H1 (cell line): ENCODE data around the gene NBL1. TPM values are rescaled to one million over a fixed set of nuclear protein-coding genes. Genes with fewer than 3 reads are reported as not detected.
A peak's percentile ranks its signal among the peaks of the same experiment; 100 is the strongest.

Experiments
- CTCF ChIA-PET: fragments of 300-600 bp; sonication (Branson Sonifier 250); formaldehyde crosslinking; loops from one replicate; lab custom pipeline; 2021; ENCODE audit not compliant: partially characterized antibody; lab: Charles Lee
- POLR2A ChIA-PET: fragments of 300-600 bp; sonication (Branson Sonifier 250); formaldehyde crosslinking; loops from one replicate; lab custom pipeline; 2021; ENCODE audit warnings: inconsistent platforms; ENCODE audit not compliant: partially characterized antibody; lab: Charles Lee
- DNase-seq, 2 experiments: peaks; one replicate each; pipeline versions ENCODE4 v3.0.0 to v3.0.0-alpha.2; 2010 to 2022; ENCODE audit warnings: low spot score in 2 of 2, low read depth in 1 of 2, mixed read lengths in 1 of 2
- FAIRE-seq: peaks from 2 replicates; lab custom pipeline; 2011; peaks lifted over from hg19 to GRCh38; lab: Jason Lieb, UNC
- H2AFZ ChIP-seq: 2 replicates; pipeline ENCODE4 v1.8.1; 2012; ENCODE audit warnings: low read length, inconsistent platforms
- H2AK5ac ChIP-seq: 2 replicates; pipeline ENCODE4 v1.6.1; 2013; ENCODE audit warnings: low read depth, low read length
- H2BK120ac ChIP-seq: replicated peaks from 2 replicates; pipeline ENCODE3; 2013; ENCODE audit warnings: low read depth, low read length, inconsistent platforms
- H2BK12ac ChIP-seq: 2 replicates; pipeline ENCODE4 v1.6.1; 2013; ENCODE audit warnings: low read depth, low read length
- H2BK15ac ChIP-seq: 2 replicates; pipeline ENCODE4 v1.6.1; 2013; ENCODE audit warnings: low read length
- H2BK20ac ChIP-seq: 2 replicates; pipeline ENCODE4 v1.6.1; 2013; ENCODE audit warnings: low read length
- H2BK5ac ChIP-seq: 2 replicates; pipeline ENCODE4 v1.6.1; 2013; ENCODE audit warnings: low read depth, low read length
- H3K14ac ChIP-seq: 2 replicates; pipeline ENCODE4 v1.6.1; 2013; ENCODE audit warnings: inconsistent platforms; ENCODE audit not compliant: insufficient read length
- H3K18ac ChIP-seq: 2 replicates; pipeline ENCODE4 v1.6.1; 2013; ENCODE audit warnings: low read length; ENCODE audit errors: extremely low read depth
- H3K23ac ChIP-seq: 2 replicates; pipeline ENCODE4 v1.6.1; 2013; ENCODE audit warnings: inconsistent platforms; ENCODE audit not compliant: insufficient read length
- H3K23me2 ChIP-seq: 2 replicates; pipeline ENCODE4 v1.6.1; 2013; ENCODE audit warnings: low read depth, low read length
- H3K27ac ChIP-seq: 2 replicates; pipeline ENCODE4 v1.6.1; 2011; ENCODE audit warnings: low read depth, low read length, inconsistent platforms
- H3K27me3 ChIP-seq, 4 experiments: replicated peaks in 1 of 4; 1 replicate in 1 of 4; 2 replicates in 3 of 4; pipeline versions ENCODE4 v1.6.1 to v1.8.1; 2011 to 2013; ENCODE audit warnings: low read length in 3 of 4, mild to moderate bottlenecking in 3 of 4, inconsistent platforms in 2 of 4, mixed read lengths in 2 of 4, moderate library complexity in 1 of 4; ENCODE audit not compliant: control insufficient read depth in 3 of 4, insufficient read depth in 3 of 4; ENCODE audit errors: extremely low read depth in 1 of 4
- H3K36me3 ChIP-seq, 4 experiments: 2 replicates each; pipeline versions ENCODE4 v1.6.1 to v1.8.1; 2011 to 2013; ENCODE audit warnings: mild to moderate bottlenecking in 4 of 4, low read length in 3 of 4, moderate library complexity in 2 of 4, control low read depth in 1 of 4, inconsistent platforms in 1 of 4; ENCODE audit not compliant: insufficient read depth in 4 of 4, control insufficient read depth in 2 of 4
- H3K4ac ChIP-seq: replicated peaks from 2 replicates; pipeline ENCODE3; 2013; ENCODE audit warnings: low read length, low read depth, mixed read lengths, inconsistent platforms; ENCODE audit not compliant: insufficient read length
- H3K4me1 ChIP-seq, 4 experiments: replicated peaks in 1 of 4; 1 replicate in 1 of 4; 2 replicates in 3 of 4; pipeline versions ENCODE4 v1.6.1 to v1.8.1; 2011 to 2013; ENCODE audit warnings: low read length in 3 of 4, inconsistent platforms in 2 of 4, mixed read lengths in 1 of 4; ENCODE audit not compliant: insufficient read depth in 4 of 4, control insufficient read depth in 3 of 4
- H3K4me2 ChIP-seq, 2 experiments: 2 replicates each; pipeline versions ENCODE4 v1.6.1 to v1.8.1; 2011 to 2013; ENCODE audit warnings: low read depth in 2 of 2, low read length in 2 of 2, control low read depth in 1 of 2, inconsistent platforms in 1 of 2, mild to moderate bottlenecking in 1 of 2; ENCODE audit not compliant: insufficient read depth in 1 of 2
- H3K4me3 ChIP-seq, 4 experiments: fragments of 200-600, 300-600 bp in 1 of 4; sonication (generic), shearing (Covaris generic), sonication (Bioruptor Twin) in 1 of 4; 2 replicates each; pipeline versions ENCODE4 v1.5.1 to v1.8.1; 2011 to 2016; ENCODE audit warnings: low read length in 4 of 4, low read depth in 3 of 4, control low read depth in 2 of 4, inconsistent platforms in 2 of 4, mild to moderate bottlenecking in 2 of 4, mixed read lengths in 1 of 4, moderate library complexity in 1 of 4; ENCODE audit not compliant: insufficient read depth in 2 of 4; ENCODE audit errors: extremely low read depth in 1 of 4
- H3K56ac ChIP-seq: replicated peaks from 2 replicates; pipeline ENCODE3; 2013; ENCODE audit warnings: low read depth, mild to moderate bottlenecking, mixed read lengths, low read length, inconsistent platforms; ENCODE audit not compliant: insufficient read length
- H3K79me1 ChIP-seq: 2 replicates; pipeline ENCODE4 v1.6.1; 2013; ENCODE audit warnings: low read depth, low read length, control low read depth
- H3K79me2 ChIP-seq, 2 experiments: 2 replicates each; pipeline versions ENCODE4 v1.6.1 to v1.8.1; 2012 to 2013; ENCODE audit warnings: low read length in 2 of 2, mild to moderate bottlenecking in 2 of 2, inconsistent platforms in 1 of 2; ENCODE audit not compliant: insufficient read depth in 2 of 2, control insufficient read depth in 1 of 2
- H3K9ac ChIP-seq, 4 experiments: replicated peaks in 1 of 4; 1 replicate in 1 of 4; 2 replicates in 3 of 4; pipeline versions ENCODE4 v1.6.1 to v1.8.1; 2011 to 2013; ENCODE audit warnings: low read depth in 3 of 4, low read length in 3 of 4, control low read depth in 2 of 4, mild to moderate bottlenecking in 2 of 4, moderate library complexity in 2 of 4, inconsistent platforms in 1 of 4; ENCODE audit errors: extremely low read depth in 1 of 4
- H3K9me3 ChIP-seq, 2 experiments: 2 replicates each; pipeline versions ENCODE4 v1.6.1 to v1.8.1; 2012 to 2013; ENCODE audit warnings: mild to moderate bottlenecking in 2 of 2, moderate library complexity in 2 of 2, control low read depth in 1 of 2, inconsistent platforms in 1 of 2, low read depth in 1 of 2, low read length in 1 of 2, mixed read lengths in 1 of 2; ENCODE audit not compliant: insufficient read depth in 2 of 2
- H4K20me1 ChIP-seq, 2 experiments: replicated peaks in 1 of 2; 2 replicates each; pipeline versions ENCODE3 to v1.8.1; 2011 to 2013; ENCODE audit warnings: inconsistent platforms in 2 of 2, low read length in 2 of 2, mild to moderate bottlenecking in 1 of 2; ENCODE audit not compliant: insufficient read depth in 2 of 2, control insufficient read depth in 1 of 2
- H4K5ac ChIP-seq: 2 replicates; pipeline ENCODE4 v1.6.1; 2013; ENCODE audit warnings: low read length, low read depth, mixed read lengths, inconsistent platforms; ENCODE audit not compliant: insufficient read length
- H4K8ac ChIP-seq: 2 replicates; pipeline ENCODE4 v1.8.0; 2013; ENCODE audit warnings: mild to moderate bottlenecking, moderate library complexity, low read length, inconsistent platforms; ENCODE audit not compliant: insufficient read depth; ENCODE audit errors: extremely low read depth
- H4K91ac ChIP-seq: replicated peaks from 2 replicates; pipeline ENCODE3; 2013; ENCODE audit warnings: low read length, mixed read lengths, inconsistent platforms; ENCODE audit not compliant: insufficient read length
- MAX ChIP-seq: IDR thresholded peaks from 2 replicates; pipeline ENCODE4 v1.6.1; 2012; ENCODE audit warnings: inconsistent platforms
- SIN3A ChIP-seq, 2 experiments: IDR thresholded peaks in 1 of 2; conservative IDR thresholded peaks in 1 of 2; 2 replicates each; pipeline ENCODE4 v1.6.1; 2011 to 2012; ENCODE audit warnings: low read length in 2 of 2, improper control_type of control experiment in 1 of 2, low read depth in 1 of 2, mild to moderate bottlenecking in 1 of 2
- TAF7 ChIP-seq: optimal IDR thresholded peaks from 2 replicates; pipeline ENCODE3; 2011; ENCODE audit warnings: low read depth, mild to moderate bottlenecking, inconsistent platforms, low read length, moderate library complexity, borderline replicate concordance
- YY1 ChIP-seq: IDR thresholded peaks from 2 replicates; pipeline ENCODE4 v1.6.1; 2011; ENCODE audit warnings: low read depth, mild to moderate bottlenecking, low read length
- WGBS, 2 experiments: shearing (Covaris generic) in 1 of 2; methylation state at CpG; one replicate each; pipeline versions ENCODE4 v1.1.6 to v1.1.7; 2013 to 2015; ENCODE audit warnings: low lambda C conversion rate in 2 of 2, mixed read lengths in 2 of 2, inconsistent platforms in 1 of 2, low coverage in 1 of 2, missing lambda C conversion rate in 1 of 2; ENCODE audit not compliant: insufficient replicate concordance in 2 of 2, insufficient coverage in 1 of 2, insufficient read length in 1 of 2; ENCODE audit errors: extremely low coverage in 1 of 2, missing lambda C conversion rate in 1 of 2; 5-methylcytosine and 5-hydroxymethylcytosine counted together
- polyA plus RNA-seq, 7 experiments: library from polyadenylated mRNA; depleted of rRNA in 3 of 7; stranded (reverse) in 5 of 7; unstranded in 2 of 7; fragments of >200 nt in 5 of 7; fragments of 200-250 nt in 2 of 7; gene quantifications; 1 replicate in 5 of 7; 2 replicates in 1 of 7; 4 replicates in 1 of 7; pipeline versions ENCODE4 v1.2.1 to v1.2.3, GENCODE V29; 2011 to 2013; ENCODE audit warnings: missing spikeins in 2 of 7, mixed read lengths in 2 of 7
- total RNA-seq: library from RNA; stranded (reverse); fragmentation: NEBNext Ultra II Directional; extraction: Animal tissue kit (Norgen Biotek cat#: 25700); gene quantifications from 2 replicates; pipeline ENCODE4 v1.2.1, GENCODE V29; 2021

Gene NBL1
- total and polyA plus RNA-seq, 2 of the 8 experiments (the other 6 are each of a cell fraction or from before 2014, with no cell fraction given) = 8.7 to 9.7 TPM

GRCh38 chr1:19680644-19681043, 36.5 kb downstream of the NBL1 start:
- H3K79me2 ChIP-seq = no peaks in the 10 kb centered on the region
- no peak overlapping the region for H3K23ac ChIP-seq
- H3K4ac ChIP-seq = no peak overlapping the region
- no peak overlapping the region for H3K18ac ChIP-seq
- CTCF ChIA-PET = interaction anchor here (0.6 to 4.1 kb wide), 6 partner anchors 9 to 726 kb away, joined by 3 to 26 read pairs (median 10); no protein-coding TSS in a partner anchor
- no peak overlapping the region for H2BK20ac ChIP-seq
- H3K79me1 ChIP-seq = no peaks in the 10 kb centered on the region
- no peak overlapping the region for H2BK12ac ChIP-seq
- no peaks in the 10 kb centered on the region for H3K27me3 ChIP-seq
- H3K9me3 ChIP-seq = no peaks in the 10 kb centered on the region
- no peak overlapping the region for H3K9ac ChIP-seq
- H3K4me3 ChIP-seq = no peak overlapping the region
- H3K56ac ChIP-seq = no peak overlapping the region
- TF ChIP-seq YY1 = 0 out of 2 replicates have a peak, but pooled peaks have one; percentile 10
- TF ChIP-seq MAX = peak; percentile 38; the same call in 1 of the 2 replicates
- TF ChIP-seq TAF7 = no peak
- TF ChIP-seq SIN3A (conservative IDR thresholded peaks at IDR 0.05 in 1 of 2, IDR thresholded peaks at IDR 0.05 in 1 of 2; ENCODE audit: low read depth in 1 of 2, low read length in 2 of 2) = peak; percentile 38 to 64; a peak in 1 of 4 replicates
- no peaks in the 10 kb centered on the region for H3K36me3 ChIP-seq
- DNase-seq (no peak), FAIRE-seq (no peak)
- H2BK5ac ChIP-seq = no peak overlapping the region
- H2BK120ac ChIP-seq = no peak overlapping the region
- H2AK5ac ChIP-seq = no peak overlapping the region
- H3K23me2 ChIP-seq = no peaks in the 10 kb centered on the region; the same call in 1 of the 2 replicates
- POLR2A ChIA-PET = interaction anchor here (1.4 kb wide), 1 partner anchor 17 kb away, joined by 3 read pairs; no protein-coding TSS in a partner anchor
- no peak overlapping the region for H4K8ac ChIP-seq
- no peak overlapping the region for H4K5ac ChIP-seq
- no peak overlapping the region for H4K91ac ChIP-seq
- peaks cover 0 to 3% of the 10 kb centered on the region in 2 experiments for H4K20me1 ChIP-seq
- peaks cover 0 to 11% (median 3%) of the 10 kb centered on the region in 4 experiments; a peak in 2 of 7 replicates for H3K4me1 ChIP-seq
- no peak overlapping the region for H2BK15ac ChIP-seq
- no peak overlapping the region for H3K27ac ChIP-seq
- no peak overlapping the region for H2AFZ ChIP-seq
- H3K4me2 ChIP-seq = no peak overlapping the region
- H3K14ac ChIP-seq = no peak overlapping the region
- WGBS, 2 experiments = 83% methylated on average over 7 of the region's 7 CpGs; no CpG with 5 or more reads in 1 of the 2 experiments
